HuH-7 (cell line): Measurements from ENCODE around the gene PGR.
"Not testable (repeated sequence)": the region's sequence is repeated elsewhere in the genome, so short reads cannot be mapped to it uniquely, and the experiment has no call there.

ENCODE experiments used
- DNase-seq: peaks from one replicate; pipeline ENCODE4 v3.0.0; 2011; ENCODE audit warnings: low spot score

PGR gene

GRCh38 chr11:101063706-101064105 is 65.9 kb downstream of the PGR start:
- DNase-seq, result no peak

DNA sequence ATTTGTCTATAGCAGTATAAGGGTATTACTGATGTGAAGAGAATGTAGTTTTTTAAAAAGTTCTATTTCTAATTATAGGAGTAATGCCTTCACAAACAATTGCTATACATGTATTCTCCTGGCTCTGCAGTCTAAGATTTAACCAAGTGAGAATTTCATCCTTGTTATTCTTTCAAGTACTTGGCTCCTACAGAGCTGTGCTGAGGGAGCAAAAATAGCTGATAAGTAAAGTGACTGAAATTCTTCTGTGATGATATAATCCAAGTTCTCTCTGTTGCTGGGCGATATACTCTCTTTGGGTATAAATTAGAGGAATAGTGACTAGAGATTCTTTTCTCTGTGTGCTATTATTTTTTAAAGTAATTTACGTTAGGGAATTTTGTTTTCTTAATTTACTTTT is 68.0 kb downstream of the PGR start:
- no peak for DNase-seq

GRCh38 chr11:101059331-101059730 is 70.3 kb downstream of the PGR start:
- DNase-seq, result no peak

DNA sequence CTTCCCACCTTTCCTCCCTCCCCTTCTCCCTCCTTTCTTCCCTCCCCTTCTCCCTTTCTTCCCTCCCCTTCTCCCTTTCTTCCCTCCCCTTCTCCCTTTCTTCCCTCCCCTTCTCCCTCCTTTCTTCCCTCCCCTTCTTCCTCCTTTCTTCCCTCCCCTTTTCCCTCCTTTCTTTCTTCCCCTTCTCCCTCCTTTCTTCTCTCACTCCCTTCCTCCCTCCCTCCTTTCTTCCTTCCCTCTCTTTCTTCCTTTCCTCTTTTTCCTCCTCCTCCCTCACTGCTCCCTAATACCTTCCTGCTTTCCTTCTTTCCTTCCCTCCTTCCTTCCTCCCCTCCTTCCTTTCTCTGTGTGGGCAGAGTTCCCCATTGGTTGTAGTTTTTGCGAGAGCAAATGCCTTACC is 76.1 kb downstream of the PGR start:
- no peak for DNase-seq

- DNase-seq, result no peak
Measured at GRCh38 chr11:101051677-101052076, 77.9 kb downstream of the PGR start.

GRCh38 chr11:101049813-101050212 is 79.8 kb downstream of the PGR start:
- DNase-seq, result no peak

- DNase-seq, result no peak
Measured at GRCh38 chr11:101049123-101049522, 80.5 kb downstream of the PGR start.

GRCh38 chr11:101048479-101048878 is 81.1 kb downstream of the PGR start:
- no peak for DNase-seq

- no peak for DNase-seq
Measured at GRCh38 chr11:101046947-101047346, 82.7 kb downstream of the PGR start.

GRCh38 chr11:101045415-101045814 is 84.2 kb downstream of the PGR start:
- DNase-seq, result no peak

GRCh38 chr11:101043940-101044339 is 85.7 kb downstream of the PGR start:
- no peak for DNase-seq

DNA sequence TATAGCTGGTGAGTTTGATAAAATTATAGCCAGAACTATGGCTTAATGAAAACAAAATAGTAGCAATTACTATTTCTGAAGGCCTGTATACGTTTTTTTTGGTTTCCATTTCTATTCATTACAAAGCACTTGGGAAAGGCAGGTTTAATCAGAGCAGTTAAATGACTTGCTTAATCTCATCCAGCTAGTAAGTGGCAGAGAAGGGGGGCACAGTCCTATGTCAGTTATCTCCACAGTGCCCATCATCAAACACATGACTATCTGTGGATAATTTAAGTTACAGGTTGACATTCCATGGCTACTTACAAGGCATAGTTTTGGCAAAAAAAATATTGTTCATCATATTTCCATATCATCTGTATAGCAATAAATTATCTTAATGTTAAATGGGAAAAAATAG is 93.7 kb downstream of the PGR start:
- no peak for DNase-seq

- DNase-seq, result no peak
Measured at GRCh38 chr11:101034076-101034475, 95.5 kb downstream of the PGR start.

- no peak for DNase-seq
Measured at GRCh38 chr11:101032991-101033390, 96.6 kb downstream of the PGR start.

DNA sequence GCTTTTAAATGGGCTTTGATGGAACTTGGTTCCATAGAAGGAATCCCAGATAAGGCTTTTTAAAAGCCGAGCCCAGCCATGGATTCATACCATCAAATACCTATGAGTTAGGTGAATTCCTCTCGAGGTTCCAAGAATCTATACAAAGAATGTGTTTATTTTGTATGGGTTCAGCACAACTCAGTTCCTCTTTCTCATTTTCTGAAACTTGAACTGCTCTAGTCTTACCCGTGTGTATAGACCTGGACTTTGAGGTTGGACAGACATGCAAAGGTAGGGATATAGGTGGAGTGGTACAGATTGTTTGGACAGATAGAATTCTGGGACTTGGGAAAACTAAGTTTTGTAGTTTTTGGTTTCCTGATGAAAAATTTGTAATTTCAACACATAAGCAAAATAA is 97.9 kb downstream of the PGR start:
- DNase-seq, result no peak

DNA sequence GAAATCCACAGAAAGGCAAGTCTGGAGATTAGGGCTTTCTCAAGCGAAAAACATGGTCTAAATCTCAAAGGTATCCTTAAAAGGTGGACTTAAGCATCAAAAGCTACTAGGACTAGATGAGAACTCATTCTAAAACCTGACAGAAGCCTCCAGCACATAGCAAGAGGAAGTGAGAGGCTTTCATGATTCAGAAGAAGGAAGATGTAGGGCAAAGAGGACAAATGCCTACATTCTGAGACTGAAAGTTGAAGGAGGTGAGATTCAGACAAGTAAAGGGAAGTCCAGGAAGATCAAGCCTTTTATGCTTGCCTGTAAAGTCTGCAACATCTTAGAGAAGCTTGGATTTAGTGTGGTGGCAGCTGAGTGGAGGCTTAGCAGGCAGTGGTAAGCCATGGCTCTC is 98.9 kb downstream of the PGR start:
- no peak for DNase-seq

DNA sequence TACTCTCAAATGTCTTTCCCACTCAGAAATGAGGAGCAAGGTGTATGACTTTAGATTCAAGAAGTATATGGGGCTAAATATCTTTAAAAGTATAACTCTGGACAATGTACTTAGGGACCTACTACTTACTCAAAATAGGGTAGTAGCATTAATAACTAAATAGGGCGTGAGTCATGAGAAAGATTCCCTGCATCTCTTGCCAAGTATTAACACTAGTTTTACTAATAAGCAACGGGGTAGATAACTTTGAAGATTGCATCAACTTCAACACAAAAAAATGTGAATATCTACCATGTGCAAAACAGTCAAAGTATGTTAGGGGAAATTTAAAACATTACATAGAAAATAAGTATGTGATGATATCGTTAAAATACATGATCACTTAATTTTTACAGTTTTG is 99.6 kb downstream of the PGR start:
- DNase-seq, result no peak

DNA sequence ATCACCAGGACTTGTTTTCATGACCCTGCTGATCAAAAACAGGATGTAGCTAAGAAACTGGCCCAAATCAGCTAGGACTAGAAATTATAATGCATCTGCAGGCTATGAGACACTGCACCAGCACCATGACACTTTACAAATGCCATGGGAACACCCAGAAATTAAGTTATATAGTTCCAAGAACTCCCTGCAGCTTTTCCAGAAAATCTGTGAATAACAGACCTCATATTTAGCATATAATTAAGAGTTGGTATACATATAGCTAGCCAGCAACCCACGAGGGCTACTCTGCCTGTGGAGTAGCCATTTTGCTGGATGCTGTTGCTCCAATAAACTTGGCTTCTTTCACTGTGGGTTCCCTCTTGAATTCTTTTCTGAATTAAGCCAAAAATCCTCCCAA is 101.0 kb downstream of the PGR start:
- DNase-seq, result no peak

GRCh38 chr11:101022256-101022655 is 107.4 kb downstream of the PGR start:
- DNase-seq, result no peak

GRCh38 chr11:101019870-101020269 is 109.7 kb downstream of the PGR start:
- no peak for DNase-seq

GRCh38 chr11:101014600-101015285 is 114.9 kb downstream of the PGR start:
- DNase-seq, result no peak

- DNase-seq, result not testable (repeated sequence)
Measured at GRCh38 chr11:101013702-101014101, 115.9 kb downstream of the PGR start.

DNA sequence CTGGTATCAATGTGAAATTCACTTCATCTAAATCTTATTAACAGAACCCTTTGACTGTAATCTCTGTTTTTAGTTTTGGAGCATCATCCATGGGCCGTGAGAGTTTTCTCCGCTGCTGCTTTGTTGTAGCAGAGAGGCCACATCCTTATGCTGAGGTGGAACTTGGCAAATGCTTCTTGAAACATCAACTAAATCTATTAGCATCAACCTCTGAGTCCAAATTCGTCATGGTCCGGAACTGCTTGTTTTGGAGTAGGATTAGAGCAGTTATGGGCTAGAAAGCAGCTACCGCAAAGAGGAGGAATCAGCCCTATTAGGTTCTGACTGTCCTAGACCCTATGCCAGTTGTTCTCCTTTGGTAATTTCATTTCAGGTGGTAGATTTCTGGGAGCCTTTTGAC is 117.7 kb downstream of the PGR start:
- no peak for DNase-seq

- DNase-seq, result no peak
Measured at GRCh38 chr11:101010899-101011298, 118.7 kb downstream of the PGR start.

DNA sequence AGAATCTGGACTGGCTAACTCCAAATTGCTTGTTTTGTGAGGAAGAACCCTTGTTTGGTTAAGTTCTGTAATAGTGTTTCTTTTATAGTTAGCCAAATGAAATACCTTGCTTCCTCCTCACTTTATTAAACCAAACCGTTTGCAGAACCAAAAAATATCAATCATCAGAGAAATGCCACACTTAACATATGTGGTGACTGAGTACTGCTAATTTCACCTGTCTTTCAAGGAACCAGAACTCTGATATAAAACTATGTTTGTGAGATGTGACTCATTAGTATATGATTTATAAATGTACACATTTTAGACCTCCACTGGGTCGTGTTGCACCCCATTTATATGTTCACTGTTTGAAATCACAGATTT is 119.9 kb downstream of the PGR start:
- no peak for DNase-seq
